HCT116 (cell line): Measurements from ENCODE around the gene SDF2L1. TPM values are rescaled to one million over a fixed set of nuclear protein-coding genes. Genes with fewer than 3 reads are reported as not detected.

Experiments used
- ATAC-seq: fragments of 200-7000 bp; cut with Tn5 transposase; 2 replicates; pipeline ENCODE4 v1.9.1; 2020; ENCODE audit warnings: mild to moderate bottlenecking, moderate library complexity
- BruUV-seq: library from RNA; stranded (reverse); fragments of 400-500 nt; replicated peaks from 2 replicates; lab custom pipeline; 2021; lab: Mats Ljungman, UMichigan
- CTCF ChIA-PET: fragments of 300-600 bp; sonication (Branson Sonifier 250); formaldehyde crosslinking; loops from one replicate; lab custom pipeline; 2021; ENCODE audit warnings: antibody characterized with exemption; lab: Charles Lee
- POLR2A ChIA-PET: fragments of 300-600, 350-600 bp; sonication (Branson Sonifier 250); formaldehyde crosslinking; loops from one replicate; lab custom pipeline; 2021; ENCODE audit warnings: antibody characterized with exemption; lab: Charles Lee
- RAD21 ChIA-PET, 2 experiments: fragments of 300-600 bp; sonication (Branson Sonifier 250); formaldehyde crosslinking; loops; one replicate each; lab custom pipeline; 2023; ENCODE audit warnings: low total read pairs in 2 of 2; ENCODE audit not compliant: uncharacterized antibody in 2 of 2, unreplicated experiment in 2 of 2, low non-redundant PET in 1 of 2; lab: Charles Lee
- DNase-seq: peaks from one replicate; pipeline ENCODE4 v3.0.0-alpha.2; 2010; ENCODE audit warnings: low read depth, low spot score
- H2AFZ ChIP-seq: fragments of 200-600 bp; shearing (Covaris generic), sonication (generic); 2 replicates; pipeline ENCODE4 v1.6.1; 2017; ENCODE audit warnings: low read depth, mixed run types, mixed read lengths, antibody characterized with exemption, low read length; ENCODE audit not compliant: poor library complexity, severe bottlenecking
- H3K27ac ChIP-seq: 2 replicates; pipeline ENCODE4 v1.5.1; 2012; ENCODE audit warnings: low read depth, low read length
- H3K27me3 ChIP-seq: fragments of 200-600 bp; sonication (generic); 2 replicates; pipeline ENCODE4 v1.6.1; 2016; ENCODE audit warnings: mixed run types, low read length, mixed read lengths; ENCODE audit not compliant: insufficient read depth
- H3K36me3 ChIP-seq, 2 experiments: fragments of 200-500 bp in 1 of 2; fragments of 200-600 bp in 1 of 2; sonication (Bioruptor generic) in 1 of 2; sonication (generic) in 1 of 2; 2 replicates each; pipeline versions ENCODE4 v1.5.1 to v1.6.1; 2014 to 2016; ENCODE audit warnings: low read length in 2 of 2, inconsistent platforms in 1 of 2, mixed read lengths in 1 of 2, mixed run types in 1 of 2; ENCODE audit not compliant: insufficient read depth in 2 of 2, control insufficient read depth in 1 of 2
- H3K4me1 ChIP-seq, 2 experiments: fragments of 200-600 bp in 1 of 2; sonication (generic) in 1 of 2; 2 replicates each; pipeline versions ENCODE4 v1.5.1 to v1.6.1; 2012 to 2017; ENCODE audit warnings: low read length in 2 of 2, inconsistent platforms in 1 of 2, mild to moderate bottlenecking in 1 of 2, mixed read lengths in 1 of 2, mixed run types in 1 of 2, moderate library complexity in 1 of 2; ENCODE audit not compliant: insufficient read depth in 2 of 2, control insufficient read depth in 1 of 2
- H3K4me2 ChIP-seq: fragments of 200-600 bp; sonication (generic); 2 replicates; pipeline ENCODE4 v1.6.1; 2017; ENCODE audit warnings: mixed run types, low read length, mixed read lengths
- H3K4me3 ChIP-seq, 2 experiments: fragments of 200-600 bp in 1 of 2; sonication (generic) in 1 of 2; replicated peaks in 1 of 2; 2 replicates each; pipeline ENCODE4 v1.5.1; 2011 to 2016; ENCODE audit warnings: low read length in 2 of 2, control low read depth in 1 of 2, low read depth in 1 of 2, mild to moderate bottlenecking in 1 of 2, mixed read lengths in 1 of 2, mixed run types in 1 of 2
- H3K79me2 ChIP-seq: fragments of 200-600 bp; sonication (generic); 2 replicates; pipeline ENCODE4 v1.6.1; 2017; ENCODE audit warnings: mild to moderate bottlenecking, mixed run types, low read length, moderate library complexity, mixed read lengths; ENCODE audit not compliant: insufficient read depth
- H3K9ac ChIP-seq: fragments of 200-600 bp; sonication (generic); 2 replicates; pipeline ENCODE4 v1.6.1; 2016; ENCODE audit warnings: low read length, mixed read lengths
- H3K9me2 ChIP-seq: fragments of 200-600 bp; sonication (generic), shearing (Covaris generic); 2 replicates; pipeline ENCODE4 v1.6.1; 2017; ENCODE audit warnings: mixed run types, mild to moderate bottlenecking, moderate library complexity; ENCODE audit not compliant: insufficient read depth
- H3K9me3 ChIP-seq, 2 experiments: fragments of 200-500 bp in 1 of 2; fragments of 200-600 bp in 1 of 2; sonication (Bioruptor generic) in 1 of 2; sonication (generic) in 1 of 2; 2 replicates each; pipeline ENCODE4 v1.6.1; 2014 to 2017; ENCODE audit warnings: low read length in 2 of 2, mixed read lengths in 2 of 2, inconsistent platforms in 1 of 2, low read depth in 1 of 2, mild to moderate bottlenecking in 1 of 2, mixed run types in 1 of 2, moderate library complexity in 1 of 2; ENCODE audit not compliant: control insufficient read depth in 1 of 2, insufficient read depth in 1 of 2
- H4K20me1 ChIP-seq: fragments of 200-600 bp; sonication (generic), shearing (Covaris generic); 2 replicates; pipeline ENCODE4 v1.6.1; 2017; ENCODE audit warnings: mixed run types, mild to moderate bottlenecking, moderate library complexity; ENCODE audit not compliant: insufficient read depth
- ATF3 ChIP-seq: IDR thresholded peaks from 2 replicates; pipeline ENCODE4 v1.6.1; 2012
- CBX3 ChIP-seq: IDR thresholded peaks from 2 replicates; pipeline ENCODE4 v1.6.1; 2012; ENCODE audit warnings: low read depth
- CEBPB ChIP-seq: IDR thresholded peaks from 2 replicates; pipeline ENCODE4 v1.6.1; 2012; ENCODE audit warnings: low read depth
- CTCF ChIP-seq, 3 experiments: fragments of 200-600 bp in 1 of 3; sonication (generic) in 1 of 3; IDR thresholded peaks in 2 of 3; conservative IDR thresholded peaks in 1 of 3; 2 replicates each; pipeline ENCODE4 v1.5.1; 2012 to 2017; ENCODE audit warnings: low read depth in 2 of 3, low read length in 2 of 3, antibody characterized with exemption in 1 of 3, borderline replicate concordance in 1 of 3, control low read depth in 1 of 3, mild to moderate bottlenecking in 1 of 3, mixed read lengths in 1 of 3, mixed run types in 1 of 3, moderate library complexity in 1 of 3; ENCODE audit not compliant: insufficient read depth in 1 of 3
- EGR1 ChIP-seq: IDR thresholded peaks from 2 replicates; pipeline ENCODE4 v1.6.1; 2012; ENCODE audit warnings: low read depth
- ELF1 ChIP-seq: IDR thresholded peaks from 2 replicates; pipeline ENCODE4 v1.6.1; 2012; ENCODE audit warnings: low read depth, borderline replicate concordance
- EZH2 ChIP-seq: fragments of 200-600 bp; sonication (generic); IDR thresholded peaks from 2 replicates; pipeline ENCODE4 v1.6.1; 2017; ENCODE audit warnings: antibody characterized with exemption, mixed run types
- EZH2phosphoT487 ChIP-seq: fragments of 200-600 bp; IDR thresholded peaks from 2 replicates; pipeline ENCODE4 v1.6.1; 2018; ENCODE audit warnings: antibody characterized with exemption, borderline replicate concordance
- FOSL1 ChIP-seq: IDR thresholded peaks from 2 replicates; pipeline ENCODE4 v1.6.1; 2012; ENCODE audit warnings: low read depth
- MAX ChIP-seq: IDR thresholded peaks from 2 replicates; pipeline ENCODE4 v1.6.1; 2012
- POLR2A ChIP-seq: IDR thresholded peaks from 2 replicates; pipeline ENCODE4 v1.7.0; 2011; ENCODE audit warnings: borderline replicate concordance; ENCODE audit not compliant: insufficient read depth, insufficient read length; ENCODE audit errors: extremely low read depth
- POLR2AphosphoS5 ChIP-seq: IDR thresholded peaks from 2 replicates; pipeline ENCODE4 v1.6.1; 2011; ENCODE audit warnings: mild to moderate bottlenecking, low read depth, low read length, moderate library complexity
- RAD21 ChIP-seq: IDR thresholded peaks from 2 replicates; pipeline ENCODE4 v1.6.1; 2012; ENCODE audit warnings: low read depth, mild to moderate bottlenecking
- REST ChIP-seq: IDR thresholded peaks from 2 replicates; pipeline ENCODE4 v1.6.1; 2012; ENCODE audit warnings: low read depth
- SIN3A ChIP-seq: IDR thresholded peaks from 2 replicates; pipeline ENCODE4 v1.6.1; 2012; ENCODE audit warnings: low read depth
- SP1 ChIP-seq: IDR thresholded peaks from 2 replicates; pipeline ENCODE4 v1.6.1; 2012; ENCODE audit warnings: low read depth
- TCF7L2 ChIP-seq: IDR thresholded peaks from 2 replicates; pipeline ENCODE4 v1.7.0; 2011; ENCODE audit warnings: borderline replicate concordance, inconsistent platforms; ENCODE audit not compliant: insufficient read depth, insufficient read length; ENCODE audit errors: extremely low read depth
- YY1 ChIP-seq: IDR thresholded peaks from 2 replicates; pipeline ENCODE4 v1.6.1; 2011; ENCODE audit warnings: low read length, low read depth, moderate library complexity, mild to moderate bottlenecking; ENCODE audit not compliant: insufficient replicate concordance; ENCODE audit errors: extremely low read depth
- ZFX ChIP-seq: fragments of 450-650 bp; IDR thresholded peaks from 2 replicates; pipeline ENCODE4 v1.6.1; 2017
- ZNF274 ChIP-seq: fragments of 200-500 bp; sonication (Bioruptor generic); IDR thresholded peaks from 2 replicates; pipeline ENCODE4 v1.6.1; 2014; ENCODE audit warnings: mild to moderate bottlenecking, low read depth, low read length, inconsistent platforms
- intact Hi-C: fragments of 100-400 bp; cut with micrococcal nuclease; formaldehyde crosslinking; loops from 2 replicates; pipeline ENCODE4 v1.10.0; 2022
- total RNA-seq: library from RNA; stranded (reverse); gene quantifications from one replicate; pipeline ENCODE4 v1.2.1, GENCODE V29; 2021; ENCODE audit not compliant: unreplicated experiment

The SDF2L1 gene
- total RNA-seq, 1 experiment from 2014 or later = 86.2 TPM

- DNase-seq = no peak
- Histone ChIP-seq H3K36me3 (no peaks in the 10 kb centered on the region), H3K27ac (no peak overlapping the region), H2AFZ (no peak overlapping the region), H3K27me3 (no peaks in the 10 kb centered on the region), H3K4me1 (peaks cover 7 to 28% of the 10 kb centered on the region in 2 experiments; a peak in 3 of 4 replicates), H3K4me2 (no peak overlapping the region), H3K4me3 (no peak overlapping the region), H3K9me3 (no peaks in the 10 kb centered on the region), H3K79me2 (no peaks in the 10 kb centered on the region), H3K9ac (no peak overlapping the region), H3K9me2 (no peaks in the 10 kb centered on the region), H4K20me1 (no peaks in the 10 kb centered on the region)
- TF ChIP-seq YY1 (no peak), CBX3 (no peak), EZH2 (no peak), EZH2phosphoT487 (no peak), CTCF (IDR thresholded peaks at IDR 0.05 in 2 of 3, conservative IDR thresholded peaks at IDR 0.05 in 1 of 3; ENCODE audit: borderline replicate concordance in 1 of 3, insufficient read depth in 1 of 3, low read depth in 2 of 3, low read length in 2 of 3) (no peak), CEBPB (no peak), RAD21 (no peak), REST (no peak), ZNF274 (no peak), EGR1 (no peak), MAX (no peak), TCF7L2 (no peak), ZFX (no peak), SIN3A (no peak), SP1 (no peak), ATF3 (no peak), ELF1 (no peak), POLR2AphosphoS5 (no peak), POLR2A (no peak), FOSL1 (no peak)
- intact Hi-C loops = no loop called here
- no TSS peak for BruUV-seq
- RAD21 ChIA-PET = no interaction called here
- CTCF ChIA-PET = no interaction called here
- ATAC-seq = no peak
- POLR2A ChIA-PET = no interaction called here
Measured at GRCh38 chr22:21660904-21661303, 18.8 kb downstream of the SDF2L1 start.
